HepG2 (cell line): ENCODE results near the gene CCNYL1.

Source experiments
- CBX5 ChIP-seq: sonication (generic); formaldehyde crosslinking; IDR thresholded peaks from 2 replicates; pipeline ENCODE4 v1.4.0; 2020; ENCODE audit warnings: missing genetic modification reagents, borderline replicate concordance
- CTCF ChIP-seq: sonication (generic); formaldehyde crosslinking; IDR thresholded peaks from 2 replicates; pipeline ENCODE4 v1.5.0; 2020; ENCODE audit warnings: mild to moderate bottlenecking, missing genetic modification reagents, moderate library complexity
- EZH2 ChIP-seq: conservative IDR thresholded peaks from 2 replicates; pipeline ENCODE4 v1.6.1; 2012; ENCODE audit warnings: mild to moderate bottlenecking, low read depth, low read length, moderate library complexity
- FOXK1 ChIP-seq: sonication (generic); formaldehyde crosslinking; IDR thresholded peaks from 2 replicates; pipeline ENCODE4 v1.4.0; 2020; ENCODE audit warnings: low read depth, missing genetic modification reagents, borderline replicate concordance
- JUN ChIP-seq: sonication (generic); formaldehyde crosslinking; IDR thresholded peaks from 2 replicates; pipeline ENCODE4 v1.4.0; 2020; ENCODE audit warnings: mild to moderate bottlenecking, missing genetic modification reagents
- MYPOP ChIP-seq: sonication (generic); formaldehyde crosslinking; IDR thresholded peaks from 2 replicates; pipeline ENCODE4 v1.8.1; 2023; ENCODE audit warnings: mild to moderate bottlenecking, moderate library complexity, missing genetic modification reagents
- POLR2AphosphoS5 ChIP-seq: IDR thresholded peaks from 2 replicates; pipeline ENCODE4 v1.6.1; 2012; ENCODE audit warnings: low read depth, low read length
- SNRNP70 ChIP-seq: fragments of 200-400 bp; formaldehyde crosslinking; IDR thresholded peaks from 2 replicates; pipeline ENCODE4 v1.6.1; 2017; ENCODE audit warnings: mild to moderate bottlenecking, low read depth, low read length, moderate library complexity
- TCF12 ChIP-seq, 2 experiments: fragments of 450-650 bp in 1 of 2; sonication (generic) in 1 of 2; formaldehyde crosslinking in 1 of 2; IDR thresholded peaks; 2 replicates each; pipeline versions ENCODE4 v1.6.1 to v1.8.0; 2017 to 2022; ENCODE audit warnings: antibody characterized with exemption in 1 of 2, mild to moderate bottlenecking in 1 of 2, missing genetic modification reagents in 1 of 2, moderate library complexity in 1 of 2
- ZNF256 ChIP-seq: sonication (generic); formaldehyde crosslinking; conservative IDR thresholded peaks from 2 replicates; pipeline ENCODE4 v1.4.0; 2020; ENCODE audit warnings: missing genetic modification reagents
- ZNF530 ChIP-seq: sonication (generic); formaldehyde crosslinking; IDR thresholded peaks from 2 replicates; pipeline ENCODE4 v1.5.0; 2020; ENCODE audit warnings: low read depth, mild to moderate bottlenecking, missing genetic modification reagents
- ZNF670 ChIP-seq: sonication (generic); formaldehyde crosslinking; IDR thresholded peaks from 2 replicates; pipeline ENCODE4 v1.8.0; 2022; ENCODE audit warnings: mild to moderate bottlenecking, missing genetic modification reagents, borderline replicate concordance
- ZNF781 ChIP-seq: sonication (generic); formaldehyde crosslinking; IDR thresholded peaks from 2 replicates; pipeline ENCODE4 v1.5.1; 2020; ENCODE audit warnings: borderline replicate concordance, mild to moderate bottlenecking, missing genetic modification reagents; ENCODE audit errors: not compliant biosample characterization
- TF ChIP-seq, protein P1 (sequence below): sonication (generic); formaldehyde crosslinking; IDR thresholded peaks from 2 replicates; pipeline ENCODE4 v1.5.0; 2020; ENCODE audit warnings: missing genetic modification reagents, mild to moderate bottlenecking, borderline replicate concordance

GRCh38 chr2:207695293-207695692 is 16.1 kb upstream of the CCNYL1 start:
- no peak for TF ChIP-seq ZNF781 (CRISPR knock-in tag)
- TF ChIP-seq TCF12 (IDR thresholded peaks at IDR 0.05), result no peak
- no peak for TF ChIP-seq TCF12 (CRISPR knock-in tag; IDR thresholded peaks at IDR 0.05)
- no peak for TF ChIP-seq ZNF670
- TF ChIP-seq CTCF, result no peak
- no peak for TF ChIP-seq POLR2AphosphoS5
- no peak for TF ChIP-seq MYPOP (CRISPR knock-in tag)
- TF ChIP-seq CBX5 (CRISPR knock-in tag), result no peak
- no peak for TF ChIP-seq EZH2
- no peak for TF ChIP-seq ZNF256 (CRISPR knock-in tag)
- no peak for TF ChIP-seq JUN (CRISPR knock-in tag)
- TF ChIP-seq ZNF530 (CRISPR knock-in tag), result no peak
- TF ChIP-seq SNRNP70, result no peak
- TF ChIP-seq, protein P1, sequence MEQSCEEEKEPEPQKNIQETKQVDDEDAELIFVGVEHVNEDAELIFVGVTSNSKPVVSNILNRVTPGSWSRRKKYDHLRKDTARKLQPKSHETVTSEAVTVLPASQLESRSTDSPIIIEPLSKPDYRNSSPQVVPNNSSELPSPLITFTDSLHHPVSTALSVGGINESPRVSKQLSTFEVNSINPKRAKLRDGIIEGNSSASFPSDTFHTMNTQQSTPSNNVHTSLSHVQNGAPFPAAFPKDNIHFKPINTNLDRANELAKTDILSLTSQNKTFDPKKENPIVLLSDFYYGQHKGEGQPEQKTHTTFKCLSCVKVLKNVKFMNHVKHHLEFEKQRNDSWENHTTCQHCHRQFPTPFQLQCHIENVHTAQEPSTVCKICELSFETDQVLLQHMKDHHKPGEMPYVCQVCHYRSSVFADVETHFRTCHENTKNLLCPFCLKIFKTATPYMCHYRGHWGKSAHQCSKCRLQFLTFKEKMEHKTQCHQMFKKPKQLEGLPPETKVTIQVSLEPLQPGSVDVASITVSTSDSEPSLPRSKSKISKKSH (CRISPR knock-in tag), result no peak
- no peak for TF ChIP-seq FOXK1 (CRISPR knock-in tag)
